Omental fat pad (tissue), 4 donors: ENCODE measurements around the gene CCNY. TPM values are rescaled to one million over a fixed set of nuclear protein-coding genes. Genes with fewer than 3 reads are reported as not detected.
"Not testable (repeated sequence)": the region's sequence is repeated elsewhere in the genome, so short reads cannot be mapped to it uniquely, and the experiment has no call there.

Source experiments
- ATAC-seq: fragments of 150-250 bp; one replicate; pipeline ENCODE4 v1.9.1; 2016; ENCODE audit warnings: mild to moderate bottlenecking, moderate library complexity; ENCODE audit not compliant: low FRiP score
- DNase-seq: peaks from one replicate; pipeline ENCODE4 v3.0.0-alpha.2; 2019; ENCODE audit warnings: low spot score
- total RNA-seq, 4 donors: library from RNA; depleted of rRNA; stranded (reverse); fragments of >200 nt; gene quantifications; one replicate each; pipeline ENCODE4 v1.1.0, GENCODE V29; 2016
- TF ChIP-seq, protein P1 (sequence below), 3 donors: fragments of 450-650 bp; IDR thresholded peaks; one replicate each; pipeline ENCODE4 v1.5.1; 2016 to 2017; ENCODE audit warnings: antibody characterized with exemption in 3 of 3, mild to moderate bottlenecking in 3 of 3, moderate library complexity in 2 of 3

CCNY gene
- total RNA-seq, 4 donors from 2014 or later = 38.6 to 49.5 (median 47.2) TPM

DNA sequence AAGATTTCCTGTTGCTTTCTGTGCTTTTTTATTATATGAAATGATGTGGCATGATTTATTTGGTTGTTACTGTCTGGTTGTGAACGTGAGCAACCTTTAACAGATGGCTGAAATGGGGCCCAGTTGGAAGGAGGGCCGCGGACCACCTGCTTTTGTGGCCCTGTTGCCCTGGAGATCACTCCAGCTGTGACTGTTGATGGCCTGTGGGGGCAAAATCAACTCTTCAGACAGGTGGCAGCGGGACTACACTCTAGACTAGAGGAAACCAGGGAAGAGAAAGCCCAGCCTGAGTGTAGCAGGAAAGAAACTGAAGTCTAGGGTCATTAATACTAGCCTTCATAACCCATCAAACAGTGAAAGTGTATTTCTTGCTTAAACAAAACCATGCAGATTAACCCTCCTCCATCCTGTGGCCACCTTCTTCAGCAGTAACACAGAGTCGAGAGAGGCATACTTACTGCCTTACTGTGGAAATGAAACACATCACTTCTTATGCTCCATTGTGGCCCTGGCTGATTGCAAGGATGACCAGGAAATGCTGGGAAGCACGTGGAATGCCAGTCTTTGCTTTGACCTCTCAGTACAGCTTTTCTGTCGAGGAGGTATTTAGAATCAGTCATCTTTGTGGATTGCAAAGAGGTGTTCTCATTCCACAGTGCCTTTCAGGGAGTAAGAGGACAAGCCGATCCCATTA is 80.5 kb downstream of the CCNY start:
- no peak for ATAC-seq
- DNase-seq = no peak
- TF ChIP-seq, protein P1, sequence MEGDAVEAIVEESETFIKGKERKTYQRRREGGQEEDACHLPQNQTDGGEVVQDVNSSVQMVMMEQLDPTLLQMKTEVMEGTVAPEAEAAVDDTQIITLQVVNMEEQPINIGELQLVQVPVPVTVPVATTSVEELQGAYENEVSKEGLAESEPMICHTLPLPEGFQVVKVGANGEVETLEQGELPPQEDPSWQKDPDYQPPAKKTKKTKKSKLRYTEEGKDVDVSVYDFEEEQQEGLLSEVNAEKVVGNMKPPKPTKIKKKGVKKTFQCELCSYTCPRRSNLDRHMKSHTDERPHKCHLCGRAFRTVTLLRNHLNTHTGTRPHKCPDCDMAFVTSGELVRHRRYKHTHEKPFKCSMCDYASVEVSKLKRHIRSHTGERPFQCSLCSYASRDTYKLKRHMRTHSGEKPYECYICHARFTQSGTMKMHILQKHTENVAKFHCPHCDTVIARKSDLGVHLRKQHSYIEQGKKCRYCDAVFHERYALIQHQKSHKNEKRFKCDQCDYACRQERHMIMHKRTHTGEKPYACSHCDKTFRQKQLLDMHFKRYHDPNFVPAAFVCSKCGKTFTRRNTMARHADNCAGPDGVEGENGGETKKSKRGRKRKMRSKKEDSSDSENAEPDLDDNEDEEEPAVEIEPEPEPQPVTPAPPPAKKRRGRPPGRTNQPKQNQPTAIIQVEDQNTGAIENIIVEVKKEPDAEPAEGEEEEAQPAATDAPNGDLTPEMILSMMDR (IDR thresholded peaks at IDR 0.05) = no peak

- TF ChIP-seq, protein P1 (IDR thresholded peaks at IDR 0.05) = no peak
- ATAC-seq = no peak
Observed at GRCh38 chr10:35417313-35417625, 81.0 kb downstream of the CCNY start.

GRCh38 chr10:35417795-35418194 is 81.5 kb downstream of the CCNY start:
- ATAC-seq (no peak), DNase-seq (no peak)
- TF ChIP-seq, protein P1 (IDR thresholded peaks at IDR 0.05) = no peak

More at GRCh38 chr10:35417313-35417625, 81.0 kb downstream of the CCNY start:
- DNase-seq = no peak

DNA sequence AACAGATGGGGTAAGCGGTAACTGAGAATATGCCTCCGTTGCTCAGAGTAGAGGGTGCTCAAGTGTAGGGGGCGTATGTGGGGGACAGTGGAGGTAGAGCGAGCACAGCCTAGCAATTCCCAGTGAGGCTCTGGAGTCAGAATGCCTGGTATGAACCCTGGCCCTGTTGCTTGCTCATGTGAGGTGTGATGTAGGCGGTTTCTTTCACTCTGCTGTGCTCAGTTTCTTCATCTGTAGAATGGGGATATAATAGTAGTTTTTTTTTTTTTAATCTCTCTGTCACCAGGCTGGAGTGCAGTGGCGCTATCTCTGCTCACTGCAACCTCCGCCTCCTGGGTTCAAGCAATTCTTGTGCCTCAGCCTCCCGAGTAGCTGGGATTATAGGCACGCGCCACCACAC is 82.3 kb downstream of the CCNY start:
- not testable (repeated sequence) for DNase-seq, ATAC-seq

DNA sequence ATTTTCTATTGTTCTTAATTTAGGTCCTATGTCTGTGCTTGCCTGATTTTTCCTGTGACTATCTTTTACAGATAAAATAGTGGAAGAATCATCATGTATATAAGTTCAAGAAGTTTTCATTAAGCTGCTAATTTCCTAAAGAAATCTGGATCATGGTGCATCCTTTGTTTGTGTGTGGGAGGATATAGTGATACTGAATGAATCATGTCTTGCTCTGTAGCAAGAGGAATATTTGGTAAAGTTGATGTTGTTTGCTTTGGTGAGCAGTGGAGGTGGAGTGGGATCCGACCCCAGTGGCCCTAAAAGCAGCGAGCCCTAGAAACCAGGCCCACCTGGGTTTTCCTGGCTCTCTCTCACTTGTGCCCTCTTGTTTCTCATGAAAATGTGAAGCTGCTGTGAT is 83.7 kb downstream of the CCNY start:
- peak; percentile 49 for ATAC-seq
- no peak for DNase-seq
- TF ChIP-seq, protein P1 (IDR thresholded peaks at IDR 0.05) = no peak

DNA sequence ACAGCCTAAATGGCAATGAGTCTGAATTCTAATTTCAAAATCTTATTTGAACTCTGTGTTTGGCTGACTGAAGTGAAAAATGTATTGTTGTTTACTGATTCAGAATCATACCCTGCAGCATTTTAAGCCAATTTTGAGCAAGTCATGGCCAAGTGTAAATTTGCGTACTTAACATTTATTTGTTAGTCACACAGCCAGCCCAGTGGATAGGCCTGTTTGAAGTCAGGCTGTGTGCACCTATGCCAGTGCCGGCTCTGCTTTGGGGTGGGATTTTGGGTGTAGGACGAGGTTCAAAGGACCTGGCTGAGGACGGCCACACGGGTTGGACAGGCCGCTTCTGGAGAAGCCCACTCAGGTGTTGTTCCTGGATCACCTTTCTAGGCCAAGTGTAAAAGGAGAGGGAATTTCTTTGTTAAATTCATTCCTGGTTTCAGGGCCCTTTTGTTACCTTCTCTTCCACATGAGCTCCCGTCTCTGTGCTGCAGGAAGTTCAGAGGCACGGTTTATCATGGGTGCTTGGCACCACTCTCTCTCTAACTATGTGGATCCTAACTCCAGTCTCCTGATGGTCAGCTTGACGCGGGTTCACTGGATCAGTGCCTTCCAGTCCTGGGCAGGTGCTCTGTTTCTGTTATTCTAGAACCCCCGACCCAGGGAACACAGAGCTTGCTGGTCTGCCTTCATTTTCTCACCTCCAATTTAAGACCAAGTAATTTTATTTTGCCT is 84.7 kb downstream of the CCNY start:
- DNase-seq = no peak
- TF ChIP-seq, protein P1 (IDR thresholded peaks at IDR 0.05) = no peak
- peak; percentile 5 for ATAC-seq

GRCh38 chr10:35421553-35422178 is 85.4 kb downstream of the CCNY start:
- TF ChIP-seq, protein P1 (IDR thresholded peaks at IDR 0.05) = no peak
- DNase-seq = no peak

More at GRCh38 chr10:35421553-35422178, 85.4 kb downstream of the CCNY start:
- peak; percentile 89 for ATAC-seq
